ENCODE data around the gene TLE5. TPM values are rescaled to one million over a fixed set of nuclear protein-coding genes. Genes with fewer than 3 reads are reported as not detected.

Gene TLE5
- total and polyA plus RNA-seq, 10 of the 15 experiments (the other 5 are each of a cell fraction or from before 2014, with no cell fraction given), result 2.5 to 373 (median 154) TPM

GRCh38 chr19:3035542-3036118 lies 26.7 kb downstream of the TLE5 start (continued):
- TF ChIP-seq, protein P1, sequence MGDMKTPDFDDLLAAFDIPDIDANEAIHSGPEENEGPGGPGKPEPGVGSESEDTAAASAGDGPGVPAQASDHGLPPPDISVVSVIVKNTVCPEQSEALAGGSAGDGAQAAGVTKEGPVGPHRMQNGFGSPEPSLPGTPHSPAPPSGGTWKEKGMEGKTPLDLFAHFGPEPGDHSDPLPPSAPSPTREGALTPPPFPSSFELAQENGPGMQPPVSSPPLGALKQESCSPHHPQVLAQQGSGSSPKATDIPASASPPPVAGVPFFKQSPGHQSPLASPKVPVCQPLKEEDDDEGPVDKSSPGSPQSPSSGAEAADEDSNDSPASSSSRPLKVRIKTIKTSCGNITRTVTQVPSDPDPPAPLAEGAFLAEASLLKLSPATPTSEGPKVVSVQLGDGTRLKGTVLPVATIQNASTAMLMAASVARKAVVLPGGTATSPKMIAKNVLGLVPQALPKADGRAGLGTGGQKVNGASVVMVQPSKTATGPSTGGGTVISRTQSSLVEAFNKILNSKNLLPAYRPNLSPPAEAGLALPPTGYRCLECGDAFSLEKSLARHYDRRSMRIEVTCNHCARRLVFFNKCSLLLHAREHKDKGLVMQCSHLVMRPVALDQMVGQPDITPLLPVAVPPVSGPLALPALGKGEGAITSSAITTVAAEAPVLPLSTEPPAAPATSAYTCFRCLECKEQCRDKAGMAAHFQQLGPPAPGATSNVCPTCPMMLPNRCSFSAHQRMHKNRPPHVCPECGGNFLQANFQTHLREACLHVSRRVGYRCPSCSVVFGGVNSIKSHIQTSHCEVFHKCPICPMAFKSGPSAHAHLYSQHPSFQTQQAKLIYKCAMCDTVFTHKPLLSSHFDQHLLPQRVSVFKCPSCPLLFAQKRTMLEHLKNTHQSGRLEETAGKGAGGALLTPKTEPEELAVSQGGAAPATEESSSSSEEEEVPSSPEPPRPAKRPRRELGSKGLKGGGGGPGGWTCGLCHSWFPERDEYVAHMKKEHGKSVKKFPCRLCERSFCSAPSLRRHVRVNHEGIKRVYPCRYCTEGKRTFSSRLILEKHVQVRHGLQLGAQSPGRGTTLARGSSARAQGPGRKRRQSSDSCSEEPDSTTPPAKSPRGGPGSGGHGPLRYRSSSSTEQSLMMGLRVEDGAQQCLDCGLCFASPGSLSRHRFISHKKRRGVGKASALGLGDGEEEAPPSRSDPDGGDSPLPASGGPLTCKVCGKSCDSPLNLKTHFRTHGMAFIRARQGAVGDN (IDR thresholded peaks at IDR 0.05), result no peak
- peak; percentile 74; the same call in 1 of the 2 replicates for TF ChIP-seq CBFB (IDR thresholded peaks at IDR 0.05; ENCODE audit: low read depth)
- TF ChIP-seq, protein P2, sequence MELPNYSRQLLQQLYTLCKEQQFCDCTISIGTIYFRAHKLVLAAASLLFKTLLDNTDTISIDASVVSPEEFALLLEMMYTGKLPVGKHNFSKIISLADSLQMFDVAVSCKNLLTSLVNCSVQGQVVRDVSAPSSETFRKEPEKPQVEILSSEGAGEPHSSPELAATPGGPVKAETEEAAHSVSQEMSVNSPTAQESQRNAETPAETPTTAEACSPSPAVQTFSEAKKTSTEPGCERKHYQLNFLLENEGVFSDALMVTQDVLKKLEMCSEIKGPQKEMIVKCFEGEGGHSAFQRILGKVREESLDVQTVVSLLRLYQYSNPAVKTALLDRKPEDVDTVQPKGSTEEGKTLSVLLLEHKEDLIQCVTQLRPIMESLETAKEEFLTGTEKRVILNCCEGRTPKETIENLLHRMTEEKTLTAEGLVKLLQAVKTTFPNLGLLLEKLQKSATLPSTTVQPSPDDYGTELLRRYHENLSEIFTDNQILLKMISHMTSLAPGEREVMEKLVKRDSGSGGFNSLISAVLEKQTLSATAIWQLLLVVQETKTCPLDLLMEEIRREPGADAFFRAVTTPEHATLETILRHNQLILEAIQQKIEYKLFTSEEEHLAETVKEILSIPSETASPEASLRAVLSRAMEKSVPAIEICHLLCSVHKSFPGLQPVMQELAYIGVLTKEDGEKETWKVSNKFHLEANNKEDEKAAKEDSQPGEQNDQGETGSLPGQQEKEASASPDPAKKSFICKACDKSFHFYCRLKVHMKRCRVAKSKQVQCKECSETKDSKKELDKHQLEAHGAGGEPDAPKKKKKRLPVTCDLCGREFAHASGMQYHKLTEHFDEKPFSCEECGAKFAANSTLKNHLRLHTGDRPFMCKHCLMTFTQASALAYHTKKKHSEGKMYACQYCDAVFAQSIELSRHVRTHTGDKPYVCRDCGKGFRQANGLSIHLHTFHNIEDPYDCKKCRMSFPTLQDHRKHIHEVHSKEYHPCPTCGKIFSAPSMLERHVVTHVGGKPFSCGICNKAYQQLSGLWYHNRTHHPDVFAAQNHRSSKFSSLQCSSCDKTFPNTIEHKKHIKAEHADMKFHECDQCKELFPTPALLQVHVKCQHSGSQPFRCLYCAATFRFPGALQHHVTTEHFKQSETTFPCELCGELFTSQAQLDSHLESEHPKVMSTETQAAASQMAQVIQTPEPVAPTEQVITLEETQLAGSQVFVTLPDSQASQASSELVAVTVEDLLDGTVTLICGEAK (IDR thresholded peaks at IDR 0.05; ENCODE audit: borderline replicate concordance), result no peak
- peak; percentile 11; the same call in 1 of the 2 replicates for TF ChIP-seq LARP7 (IDR thresholded peaks at IDR 0.05)
- TF ChIP-seq, protein P3, sequence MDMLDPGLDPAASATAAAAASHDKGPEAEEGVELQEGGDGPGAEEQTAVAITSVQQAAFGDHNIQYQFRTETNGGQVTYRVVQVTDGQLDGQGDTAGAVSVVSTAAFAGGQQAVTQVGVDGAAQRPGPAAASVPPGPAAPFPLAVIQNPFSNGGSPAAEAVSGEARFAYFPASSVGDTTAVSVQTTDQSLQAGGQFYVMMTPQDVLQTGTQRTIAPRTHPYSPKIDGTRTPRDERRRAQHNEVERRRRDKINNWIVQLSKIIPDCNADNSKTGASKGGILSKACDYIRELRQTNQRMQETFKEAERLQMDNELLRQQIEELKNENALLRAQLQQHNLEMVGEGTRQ (IDR thresholded peaks at IDR 0.05; ENCODE audit: borderline replicate concordance, low read depth, low read length), result peak; percentile 36
- TF ChIP-seq IKZF2 (IDR thresholded peaks at IDR 0.05), result peak in 1 of 2 experiments; percentile 4; a peak in 1 of 4 replicates
- peak; percentile 94 for TF ChIP-seq RFX5 (IDR thresholded peaks at IDR 0.05; ENCODE audit: low read depth, low read length)
- TF ChIP-seq E2F8 (IDR thresholded peaks at IDR 0.05; ENCODE audit: low read depth, partially characterized antibody), result no peak
- no peak for TF ChIP-seq E4F1 (IDR thresholded peaks at IDR 0.05; ENCODE audit: borderline replicate concordance, partially characterized antibody)
- TF ChIP-seq MXI1 (IDR thresholded peaks at IDR 0.05; ENCODE audit: low read depth, low read length), result no peak; the same call in none of the 2 replicates
- TF ChIP-seq RUNX3 (IDR thresholded peaks at IDR 0.05; ENCODE audit: low read length), result no peak
- no peak for TF ChIP-seq TCF7 (IDR thresholded peaks at IDR 0.05; ENCODE audit: borderline replicate concordance)
- TF ChIP-seq CREM (IDR thresholded peaks at IDR 0.05; ENCODE audit: low read depth), result peak; percentile 87
- no peak for TF ChIP-seq STAT1 (conservative IDR thresholded peaks at IDR 0.05)

All from GM12878 (cell line).